DOHH2 (cell line): ENCODE results near the gene PEDS1.

ENCODE experiments used
- H3F3A ChIP-seq: fragments of 200-600 bp; sonication (generic), shearing (Covaris generic); 2 replicates; pipeline ENCODE4 v1.6.0; 2016; ENCODE audit warnings: antibody characterized with exemption, mild to moderate bottlenecking; ENCODE audit not compliant: control insufficient read depth, insufficient read depth
- H3K27ac ChIP-seq: fragments of 200-600 bp; sonication (generic); 2 replicates; pipeline ENCODE4 v1.5.1; 2014; ENCODE audit warnings: low read depth, mild to moderate bottlenecking, low read length, moderate library complexity
- H3K27me3 ChIP-seq: fragments of 200-600 bp; sonication (generic); 2 replicates; pipeline ENCODE4 v1.6.1; 2014; ENCODE audit warnings: mild to moderate bottlenecking, low read length, mixed read lengths; ENCODE audit not compliant: control insufficient read depth
- H3K36me3 ChIP-seq: fragments of 200-600 bp; sonication (generic); 2 replicates; pipeline ENCODE4 v1.6.1; 2014; ENCODE audit warnings: mild to moderate bottlenecking, low read length, moderate library complexity, mixed read lengths; ENCODE audit not compliant: control insufficient read depth
- H3K4me1 ChIP-seq: fragments of 200-600 bp; sonication (generic); 2 replicates; pipeline ENCODE4 v1.6.1; 2014; ENCODE audit warnings: mild to moderate bottlenecking, low read length, mixed read lengths; ENCODE audit not compliant: control insufficient read depth
- H3K4me2 ChIP-seq: fragments of 200-600 bp; sonication (generic); 2 replicates; pipeline ENCODE4 v1.6.0; 2014; ENCODE audit warnings: mild to moderate bottlenecking, low read length, moderate library complexity
- H3K4me3 ChIP-seq: fragments of 200-600 bp; sonication (generic); 2 replicates; pipeline ENCODE4 v1.5.1; 2014; ENCODE audit warnings: mild to moderate bottlenecking, low read length, mixed read lengths
- H3K79me2 ChIP-seq: fragments of 200-600 bp; sonication (generic); 2 replicates; pipeline ENCODE4 v1.6.1; 2014; ENCODE audit warnings: mild to moderate bottlenecking, low read length, mixed read lengths; ENCODE audit not compliant: control insufficient read depth
- H3K9me2 ChIP-seq: fragments of 200-600 bp; sonication (generic); replicated peaks from 2 replicates; pipeline ENCODE4 v1.6.1; 2014; ENCODE audit warnings: mild to moderate bottlenecking, low read length, mixed read lengths; ENCODE audit not compliant: control insufficient read depth
- H3K9me3 ChIP-seq: fragments of 200-600 bp; sonication (generic); 2 replicates; pipeline ENCODE4 v1.6.1; 2014; ENCODE audit warnings: antibody characterized with exemption, low read length, mixed read lengths; ENCODE audit not compliant: control insufficient read depth, insufficient read depth
- H4K20me1 ChIP-seq: fragments of 200-600 bp; sonication (generic); 2 replicates; pipeline ENCODE4 v1.6.0; 2014; ENCODE audit warnings: low read depth, mild to moderate bottlenecking, antibody characterized with exemption, low read length, moderate library complexity; ENCODE audit not compliant: control insufficient read depth, insufficient read depth
- EZH2phosphoT487 ChIP-seq: fragments of 200-600 bp; sonication (generic); IDR thresholded peaks from 2 replicates; pipeline ENCODE4 v1.6.1; 2017; ENCODE audit warnings: borderline replicate concordance, mild to moderate bottlenecking, antibody characterized with exemption, low read length, moderate library complexity, mixed read lengths
- TF ChIP-seq, protein P1 (sequence below): fragments of 200-600 bp; sonication (generic); IDR thresholded peaks from one replicate; pipeline ENCODE4 v1.5.1; 2014; ENCODE audit warnings: antibody characterized with exemption, mild to moderate bottlenecking, low read depth, low read length; ENCODE audit not compliant: poor library complexity, severe bottlenecking

PEDS1 gene

DNA sequence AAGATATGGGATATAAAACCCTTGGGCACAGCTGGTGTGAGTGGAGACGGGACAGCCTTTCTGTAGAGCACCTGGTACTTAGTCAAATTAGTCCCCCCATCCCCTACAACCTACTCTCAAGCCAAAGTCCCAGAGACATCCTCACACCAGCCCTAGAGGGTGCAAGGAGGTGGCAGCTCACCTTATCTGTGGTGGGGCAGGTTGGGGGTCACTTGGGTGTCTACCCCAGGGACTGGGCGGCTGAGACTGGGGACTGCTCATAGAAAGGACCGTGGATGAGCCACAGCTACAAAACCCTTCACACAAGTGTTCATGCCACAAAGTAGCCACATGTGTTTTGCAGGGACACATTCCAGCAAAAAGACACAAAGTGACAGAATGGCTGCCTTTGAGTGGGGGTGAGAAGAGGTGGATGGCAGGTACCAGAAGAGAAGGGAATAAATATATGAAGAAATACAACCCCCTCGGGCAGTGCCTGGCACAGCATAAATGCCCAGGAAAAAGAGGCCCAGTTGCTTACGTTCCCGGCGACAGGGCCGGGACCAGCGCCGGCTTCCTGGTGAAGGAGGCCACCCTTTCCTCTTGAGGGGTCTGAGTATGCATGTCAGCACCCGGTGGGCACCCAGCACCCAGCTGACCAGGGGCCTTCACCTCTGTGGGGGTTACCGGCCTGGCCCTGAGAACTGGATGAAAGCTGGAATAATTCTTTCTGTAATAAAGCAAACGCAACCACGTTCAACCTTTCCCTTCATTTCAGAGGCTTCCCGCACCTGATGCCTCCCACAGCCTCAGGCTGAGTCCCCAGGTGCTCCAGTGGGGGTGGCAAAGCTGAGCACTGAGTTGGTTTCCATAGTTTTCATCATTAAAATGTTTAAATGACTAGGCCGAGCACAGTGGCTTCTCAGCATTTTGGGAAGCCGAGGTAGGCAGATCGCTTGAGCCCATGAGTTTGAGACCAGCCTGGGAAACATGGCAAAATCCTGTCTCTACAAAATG lies 22.7 kb upstream of the PEDS1 start:
- H3K9me3 ChIP-seq = no peaks in the 10 kb centered on the region
- no peak overlapping the region for H3K27ac ChIP-seq
- H3K4me3 ChIP-seq = no peak overlapping the region
- H3F3A ChIP-seq = no peaks in the 10 kb centered on the region
- H3K36me3 ChIP-seq = no peaks in the 10 kb centered on the region
- no peak overlapping the region for H3K4me2 ChIP-seq
- no peaks in the 10 kb centered on the region for H3K9me2 ChIP-seq
- TF ChIP-seq EZH2phosphoT487 = no peak
- TF ChIP-seq, protein P1, sequence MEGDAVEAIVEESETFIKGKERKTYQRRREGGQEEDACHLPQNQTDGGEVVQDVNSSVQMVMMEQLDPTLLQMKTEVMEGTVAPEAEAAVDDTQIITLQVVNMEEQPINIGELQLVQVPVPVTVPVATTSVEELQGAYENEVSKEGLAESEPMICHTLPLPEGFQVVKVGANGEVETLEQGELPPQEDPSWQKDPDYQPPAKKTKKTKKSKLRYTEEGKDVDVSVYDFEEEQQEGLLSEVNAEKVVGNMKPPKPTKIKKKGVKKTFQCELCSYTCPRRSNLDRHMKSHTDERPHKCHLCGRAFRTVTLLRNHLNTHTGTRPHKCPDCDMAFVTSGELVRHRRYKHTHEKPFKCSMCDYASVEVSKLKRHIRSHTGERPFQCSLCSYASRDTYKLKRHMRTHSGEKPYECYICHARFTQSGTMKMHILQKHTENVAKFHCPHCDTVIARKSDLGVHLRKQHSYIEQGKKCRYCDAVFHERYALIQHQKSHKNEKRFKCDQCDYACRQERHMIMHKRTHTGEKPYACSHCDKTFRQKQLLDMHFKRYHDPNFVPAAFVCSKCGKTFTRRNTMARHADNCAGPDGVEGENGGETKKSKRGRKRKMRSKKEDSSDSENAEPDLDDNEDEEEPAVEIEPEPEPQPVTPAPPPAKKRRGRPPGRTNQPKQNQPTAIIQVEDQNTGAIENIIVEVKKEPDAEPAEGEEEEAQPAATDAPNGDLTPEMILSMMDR = no peak
- H4K20me1 ChIP-seq = no peaks in the 10 kb centered on the region; the same call in 1 of the 2 replicates
- peaks cover 4% of the 10 kb centered on the region; the same call in 1 of the 2 replicates for H3K4me1 ChIP-seq
- no peaks in the 10 kb centered on the region for H3K79me2 ChIP-seq
- peaks cover 5% of the 10 kb centered on the region; the same call in 1 of the 2 replicates for H3K27me3 ChIP-seq

DNA sequence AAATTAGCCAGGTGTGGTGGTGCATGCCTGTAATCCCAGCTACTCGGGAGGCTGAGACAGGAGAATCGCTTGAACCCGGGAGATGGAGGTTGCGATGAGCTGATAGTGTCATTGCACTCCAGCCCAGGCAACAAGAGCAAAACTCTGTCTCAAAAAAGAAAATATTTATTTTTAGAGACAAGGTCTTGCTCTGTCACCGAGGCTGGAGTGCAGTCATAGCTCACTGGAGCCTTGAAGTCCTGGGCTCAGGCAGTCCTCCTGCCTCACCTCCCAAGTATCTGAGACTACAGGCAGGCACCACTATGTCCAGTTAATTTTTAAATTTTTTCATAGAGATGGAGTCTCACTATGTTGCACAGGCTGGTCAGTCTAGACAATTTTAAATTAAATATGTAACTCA lies 20.9 kb upstream of the PEDS1 start:
- Histone ChIP-seq H3K36me3 (no peaks in the 10 kb centered on the region), H4K20me1 (no peaks in the 10 kb centered on the region; the same call in 1 of the 2 replicates), H3K9me3 (no peaks in the 10 kb centered on the region), H3K4me3 (no peak overlapping the region), H3K9me2 (no peaks in the 10 kb centered on the region), H3K27ac (no peak overlapping the region), H3F3A (no peaks in the 10 kb centered on the region), H3K4me2 (no peak overlapping the region), H3K79me2 (no peaks in the 10 kb centered on the region), H3K27me3 (peaks cover 5% of the 10 kb centered on the region; the same call in 1 of the 2 replicates), H3K4me1 (peaks cover 4% of the 10 kb centered on the region; the same call in 1 of the 2 replicates)
- no peak for TF ChIP-seq EZH2phosphoT487
- TF ChIP-seq, protein P1 = no peak

DNA sequence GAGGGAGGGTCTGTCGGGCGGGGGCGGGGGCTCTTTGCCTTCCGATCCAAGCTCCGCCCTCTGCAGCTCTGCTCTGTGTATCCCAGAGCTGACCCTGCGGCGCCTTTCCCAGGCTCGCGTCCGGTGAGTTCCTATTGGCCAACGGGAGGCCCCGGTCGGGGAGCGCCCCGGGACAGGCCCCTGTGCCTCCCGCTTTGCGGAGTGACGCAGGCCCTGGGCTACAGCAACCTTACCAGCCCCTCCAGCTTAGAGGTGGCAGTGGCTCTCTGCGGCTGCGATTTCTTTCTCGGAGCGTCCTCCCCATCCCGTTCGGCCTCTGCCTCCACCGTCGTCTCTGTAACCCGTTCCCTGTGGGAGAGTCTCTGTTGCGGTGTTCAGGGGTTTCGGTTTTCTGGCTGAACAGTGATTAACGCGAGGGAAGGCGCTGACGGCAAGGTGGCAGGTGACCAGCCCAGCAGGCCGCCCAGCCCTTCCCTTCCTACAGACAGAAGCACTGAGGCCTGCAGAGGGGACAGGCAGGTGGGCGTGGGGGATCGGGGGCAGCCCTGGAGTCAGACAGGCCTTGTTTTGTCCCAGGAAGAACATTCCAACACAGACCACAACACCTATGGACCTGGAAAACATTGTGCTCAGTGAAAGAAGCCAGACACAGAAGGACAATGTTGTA lies 19.0 kb upstream of the PEDS1 start:
- H3K9me2 ChIP-seq = no peaks in the 10 kb centered on the region
- TF ChIP-seq, protein P1 = no peak
- TF ChIP-seq EZH2phosphoT487 = no peak
- no peaks in the 10 kb centered on the region for H3K36me3 ChIP-seq
- no peaks in the 10 kb centered on the region for H3K79me2 ChIP-seq
- H3F3A ChIP-seq = no peaks in the 10 kb centered on the region
- peaks cover 3% of the 10 kb centered on the region; the same call in 1 of the 2 replicates for H3K27me3 ChIP-seq
- no peaks in the 10 kb centered on the region for H4K20me1 ChIP-seq
- no peak overlapping the region for H3K4me2 ChIP-seq
- no peaks in the 10 kb centered on the region for H3K9me3 ChIP-seq
- H3K27ac ChIP-seq = no peak overlapping the region
- H3K4me1 ChIP-seq = peaks cover 4% of the 10 kb centered on the region; the same call in 1 of the 2 replicates
- no peak overlapping the region for H3K4me3 ChIP-seq
